Brain microvascular endothelial cell (primary cell): ENCODE measurements around the gene NUF2.
"Not testable (repeated sequence)": the region's sequence is repeated elsewhere in the genome, so short reads cannot be mapped to it uniquely, and the experiment has no call there.

Experiments
- DNase-seq: peaks from one replicate; pipeline ENCODE4 v3.0.0-alpha.2; 2020
- H3K27ac ChIP-seq: fragments of 250-450 bp; sonication (Bioruptor Pico); 2 replicates; pipeline ENCODE4 v1.5.1; 2020; ENCODE audit warnings: mild to moderate bottlenecking, moderate library complexity
- H3K27me3 ChIP-seq: fragments of 250-450 bp; sonication (Bioruptor Pico); replicated peaks from 2 replicates; pipeline ENCODE4 v1.5.1; 2020; ENCODE audit warnings: mild to moderate bottlenecking
- H3K36me3 ChIP-seq: fragments of 250-450 bp; sonication (Bioruptor Pico); replicated peaks from 2 replicates; pipeline ENCODE4 v1.5.1; 2020; ENCODE audit warnings: mild to moderate bottlenecking
- H3K4me3 ChIP-seq: 2 replicates; pipeline ENCODE4 v1.5.1; 2011; ENCODE audit warnings: low read depth, mild to moderate bottlenecking, control low read depth, low read length, moderate library complexity
- CTCF ChIP-seq: IDR thresholded peaks from 2 replicates; pipeline ENCODE4 v1.5.1; 2011; ENCODE audit warnings: low read depth, mild to moderate bottlenecking, moderate library complexity, low read length, control low read depth, inconsistent platforms; ENCODE audit errors: missing control alignments
- in situ Hi-C: cut with HindIII; loops from 2 replicates; pipeline ENCODE4 v1.10.0; 2017; ENCODE audit warnings: low sequenced_read_pairs, low pct_ligation_motif_present

Gene NUF2

GRCh38 chr1:163320891-163321290 is 863 bp upstream of the NUF2 start:
- in situ Hi-C loops, result loop anchor here (25.0 kb wide), 2 partner anchors 259 to 459 kb away; partner anchors contain the start of genes CCDC190 and RGS4
- no peak for DNase-seq
- Histone ChIP-seq H3K27ac (peak overlapping the region; percentile 77), H3K36me3 (no peaks in the 10 kb centered on the region), H3K27me3 (no peaks in the 10 kb centered on the region), H3K4me3 (peak overlapping the region; percentile 93)
- TF ChIP-seq CTCF, result no peak

- DNase-seq, H3K36me3 ChIP-seq, H3K27me3 ChIP-seq, H3K27ac ChIP-seq: not testable (repeated sequence)
- in situ Hi-C loops, result loop anchor here (25.0 kb wide), 2 partner anchors 261 to 461 kb away; partner anchors contain the start of genes CCDC190 and RGS4
- peak overlapping the region; percentile 93 for H3K4me3 ChIP-seq
Observed at GRCh38 chr1:163323339-163323738, 1.6 kb downstream of the NUF2 start.

- no peak overlapping the region for H3K4me3 ChIP-seq
- DNase-seq, result no peak
- H3K27ac ChIP-seq, result no peak overlapping the region
- H3K27me3 ChIP-seq, result no peaks in the 10 kb centered on the region
- in situ Hi-C loops, result no loop called here
- no peaks in the 10 kb centered on the region for H3K36me3 ChIP-seq
- TF ChIP-seq CTCF, result no peak
Observed at GRCh38 chr1:163331116-163331515, 9.4 kb downstream of the NUF2 start.

- Histone ChIP-seq H3K4me3 (no peak overlapping the region), H3K27me3 (no peaks in the 10 kb centered on the region), H3K36me3 (no peaks in the 10 kb centered on the region), H3K27ac (no peak overlapping the region)
- in situ Hi-C loops, result no loop called here
- no peak for DNase-seq
- no peak for TF ChIP-seq CTCF
Observed at GRCh38 chr1:163335216-163335615, 13.5 kb downstream of the NUF2 start.

GRCh38 chr1:163337631-163338030 is 15.9 kb downstream of the NUF2 start:
- H3K36me3 ChIP-seq, result no peaks in the 10 kb centered on the region
- no peak overlapping the region for H3K4me3 ChIP-seq
- no peak overlapping the region for H3K27ac ChIP-seq
- no peaks in the 10 kb centered on the region for H3K27me3 ChIP-seq
- peak; percentile 45 for DNase-seq
- no peak for TF ChIP-seq CTCF
- in situ Hi-C loops, result no loop called here

GRCh38 chr1:163346326-163346870 is 24.6 kb downstream of the NUF2 start:
- in situ Hi-C loops, result no loop called here
- TF ChIP-seq CTCF, result no peak
- DNase-seq, result peak; percentile 14

More at GRCh38 chr1:163346326-163346870, 24.6 kb downstream of the NUF2 start:
- H3K4me3 ChIP-seq, result no peak overlapping the region
- H3K36me3 ChIP-seq, result no peaks in the 10 kb centered on the region
- H3K27ac ChIP-seq, result no peak overlapping the region
- no peaks in the 10 kb centered on the region for H3K27me3 ChIP-seq
